Measurements from ENCODE around the gene CUBN. TPM values are rescaled to one million over a fixed set of nuclear protein-coding genes. Genes with fewer than 3 reads are reported as not detected.

The CUBN gene
- total RNA-seq, 1 experiment from 2014 or later, result 4.6 TPM

DNA sequence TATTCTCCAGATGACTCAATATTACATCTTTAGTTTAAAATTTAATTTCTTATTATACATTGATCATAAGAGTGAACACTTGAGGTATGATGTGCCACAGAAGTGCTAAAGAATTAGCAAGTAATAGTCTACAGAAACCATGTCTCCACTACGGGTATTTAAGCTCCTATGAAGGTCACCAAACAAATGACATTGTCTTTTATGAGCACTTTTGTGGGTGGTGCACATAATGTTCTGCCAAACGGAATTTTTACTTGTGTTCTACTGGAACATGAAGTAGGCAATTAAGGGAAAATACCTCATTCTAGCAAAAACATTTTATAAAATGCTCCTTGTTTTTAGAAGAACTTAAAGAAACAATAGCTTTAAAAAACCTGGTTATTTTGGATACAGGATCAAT is 27.4 kb upstream of the CUBN start:
- no TSS peak for BruUV-seq (replicated peaks)
- H3K9me3 ChIP-seq, result no peaks in the 10 kb centered on the region
- DNase-seq, result no peak
- no peaks in the 10 kb centered on the region for H3K4me1 ChIP-seq
- no peaks in the 10 kb centered on the region for H3K4me1 Mint-ChIP-seq (ENCODE audit: low read depth, unreplicated experiment)
- CTCF ChIA-PET, result no interaction called here
- intact Hi-C loops (cut with micrococcal nuclease; ENCODE audit: unreplicated experiment), result no loop called here
- H3K27me3 Mint-ChIP-seq (ENCODE audit: insufficient read depth, unreplicated experiment), result no peaks in the 10 kb centered on the region
- H3K36me3 ChIP-seq (ENCODE audit: control insufficient read depth, insufficient read depth, low read length), result no peaks in the 10 kb centered on the region
- no peaks in the 10 kb centered on the region for H3K9me3 Mint-ChIP-seq (ENCODE audit: unreplicated experiment)
- POLR2A ChIA-PET, result no interaction called here
- no peaks in the 10 kb centered on the region for H3K27me3 ChIP-seq (replicated peaks; ENCODE audit: control insufficient read depth, insufficient read depth, low read length)
- TF ChIP-seq, protein P1, sequence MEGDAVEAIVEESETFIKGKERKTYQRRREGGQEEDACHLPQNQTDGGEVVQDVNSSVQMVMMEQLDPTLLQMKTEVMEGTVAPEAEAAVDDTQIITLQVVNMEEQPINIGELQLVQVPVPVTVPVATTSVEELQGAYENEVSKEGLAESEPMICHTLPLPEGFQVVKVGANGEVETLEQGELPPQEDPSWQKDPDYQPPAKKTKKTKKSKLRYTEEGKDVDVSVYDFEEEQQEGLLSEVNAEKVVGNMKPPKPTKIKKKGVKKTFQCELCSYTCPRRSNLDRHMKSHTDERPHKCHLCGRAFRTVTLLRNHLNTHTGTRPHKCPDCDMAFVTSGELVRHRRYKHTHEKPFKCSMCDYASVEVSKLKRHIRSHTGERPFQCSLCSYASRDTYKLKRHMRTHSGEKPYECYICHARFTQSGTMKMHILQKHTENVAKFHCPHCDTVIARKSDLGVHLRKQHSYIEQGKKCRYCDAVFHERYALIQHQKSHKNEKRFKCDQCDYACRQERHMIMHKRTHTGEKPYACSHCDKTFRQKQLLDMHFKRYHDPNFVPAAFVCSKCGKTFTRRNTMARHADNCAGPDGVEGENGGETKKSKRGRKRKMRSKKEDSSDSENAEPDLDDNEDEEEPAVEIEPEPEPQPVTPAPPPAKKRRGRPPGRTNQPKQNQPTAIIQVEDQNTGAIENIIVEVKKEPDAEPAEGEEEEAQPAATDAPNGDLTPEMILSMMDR (IDR thresholded peaks at IDR 0.05; ENCODE audit: insufficient read depth in 1 of 2, low read depth in 1 of 2, low read length in 1 of 2, severe bottlenecking in 1 of 2, unreplicated experiment in 1 of 2), result no peak
- no peak overlapping the region for H3K27ac Mint-ChIP-seq (ENCODE audit: unreplicated experiment)
- peaks cover 5% of the 10 kb centered on the region for H3K36me3 Mint-ChIP-seq (ENCODE audit: insufficient read depth, unreplicated experiment)
- no peak overlapping the region for H3K4me3 Mint-ChIP-seq (ENCODE audit: unreplicated experiment)
- no peak overlapping the region for H3K4me3 ChIP-seq (ENCODE audit: low read depth, low read length)

- intact Hi-C loops (cut with micrococcal nuclease; ENCODE audit: unreplicated experiment), result no loop called here
- Mint-ChIP-seq H3K27me3 (ENCODE audit: insufficient read depth, unreplicated experiment) (no peaks in the 10 kb centered on the region), H3K4me1 (ENCODE audit: low read depth, unreplicated experiment) (no peaks in the 10 kb centered on the region), H3K36me3 (ENCODE audit: insufficient read depth, unreplicated experiment) (peaks cover 5% of the 10 kb centered on the region), H3K9me3 (ENCODE audit: unreplicated experiment) (no peaks in the 10 kb centered on the region), H3K27ac (ENCODE audit: unreplicated experiment) (no peak overlapping the region), H3K4me3 (ENCODE audit: unreplicated experiment) (no peak overlapping the region)
- BruUV-seq (replicated peaks), result no TSS peak
- Histone ChIP-seq H3K36me3 (ENCODE audit: control insufficient read depth, insufficient read depth, low read length) (no peaks in the 10 kb centered on the region), H3K4me1 (no peaks in the 10 kb centered on the region), H3K4me3 (ENCODE audit: low read depth, low read length) (no peak overlapping the region), H3K27me3 (replicated peaks; ENCODE audit: control insufficient read depth, insufficient read depth, low read length) (no peaks in the 10 kb centered on the region), H3K9me3 (no peaks in the 10 kb centered on the region)
- ChIA-PET POLR2A (no interaction called here), CTCF (no interaction called here)
- DNase-seq, result no peak
- TF ChIP-seq, protein P1 (IDR thresholded peaks at IDR 0.05; ENCODE audit: insufficient read depth in 1 of 2, low read depth in 1 of 2, low read length in 1 of 2, severe bottlenecking in 1 of 2, unreplicated experiment in 1 of 2), result no peak
Measured at GRCh38 chr10:17155826-17156225, 26.2 kb upstream of the CUBN start.

DNA sequence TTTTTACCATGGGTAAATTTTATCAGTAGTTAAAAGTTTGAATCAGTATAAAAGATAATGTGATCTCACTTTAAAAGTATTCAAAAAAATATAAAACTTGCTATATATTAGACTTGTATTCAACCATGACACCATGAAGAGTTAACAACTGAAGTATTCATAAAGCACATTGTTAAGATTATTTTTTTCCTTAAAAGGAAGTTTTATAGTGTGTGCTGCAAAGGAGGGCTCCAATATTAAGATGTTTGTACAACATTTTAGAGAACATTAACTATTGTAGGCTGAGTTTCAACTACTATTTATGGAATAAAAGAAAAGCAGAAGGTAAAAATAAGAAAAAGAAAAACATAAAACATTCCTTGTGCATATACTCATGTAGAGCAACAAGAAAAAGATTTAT is 24.5 kb upstream of the CUBN start:
- H3K4me3 ChIP-seq (ENCODE audit: low read depth, low read length), result no peak overlapping the region

More for the DNA sequence above, 24.5 kb upstream of the CUBN start:
- H3K27me3 Mint-ChIP-seq (ENCODE audit: insufficient read depth, unreplicated experiment), result no peaks in the 10 kb centered on the region
- H3K36me3 Mint-ChIP-seq (ENCODE audit: insufficient read depth, unreplicated experiment), result peaks cover 5% of the 10 kb centered on the region
- ChIA-PET CTCF (interaction anchor here (0.6 kb wide), 1 partner anchor 76 kb away, joined by 3 read pairs; no protein-coding TSS in a partner anchor), POLR2A (no interaction called here)
- no peak overlapping the region for H3K4me3 Mint-ChIP-seq (ENCODE audit: unreplicated experiment)
- Histone ChIP-seq H3K27me3 (replicated peaks; ENCODE audit: control insufficient read depth, insufficient read depth, low read length) (no peaks in the 10 kb centered on the region), H3K4me1 (no peaks in the 10 kb centered on the region), H3K9me3 (no peaks in the 10 kb centered on the region), H3K36me3 (ENCODE audit: control insufficient read depth, insufficient read depth, low read length) (no peaks in the 10 kb centered on the region)
- no TSS peak for BruUV-seq (replicated peaks)
- no peak for DNase-seq
- intact Hi-C loops (cut with micrococcal nuclease; ENCODE audit: unreplicated experiment), result no loop called here
- no peak overlapping the region for H3K27ac Mint-ChIP-seq (ENCODE audit: unreplicated experiment)
- H3K9me3 Mint-ChIP-seq (ENCODE audit: unreplicated experiment), result no peaks in the 10 kb centered on the region
- TF ChIP-seq, protein P1 (IDR thresholded peaks at IDR 0.05; ENCODE audit: insufficient read depth in 1 of 2, low read depth in 1 of 2, low read length in 1 of 2, severe bottlenecking in 1 of 2, unreplicated experiment in 1 of 2), result no peak
- peaks cover 6% of the 10 kb centered on the region for H3K4me1 Mint-ChIP-seq (ENCODE audit: low read depth, unreplicated experiment)

Measured in Caco-2 (cell line).